OCI-LY7 (cell line): ENCODE measurements around the gene PPM1M.

Source experiments
- EZH2phosphoT487 ChIP-seq: fragments of 200-600 bp; sonication (generic); IDR thresholded peaks from 2 replicates; pipeline ENCODE4 v1.6.1; 2018; ENCODE audit warnings: low read depth, borderline replicate concordance, mild to moderate bottlenecking, mixed run types, antibody characterized with exemption, low read length, moderate library complexity, mixed read lengths
- TF ChIP-seq, protein P1 (sequence below): fragments of 200-600 bp; sonication (generic); conservative IDR thresholded peaks from 2 replicates; pipeline ENCODE4 v1.5.1; 2014; ENCODE audit warnings: mild to moderate bottlenecking, antibody characterized with exemption, low read length, moderate library complexity, mixed read lengths

DNA sequence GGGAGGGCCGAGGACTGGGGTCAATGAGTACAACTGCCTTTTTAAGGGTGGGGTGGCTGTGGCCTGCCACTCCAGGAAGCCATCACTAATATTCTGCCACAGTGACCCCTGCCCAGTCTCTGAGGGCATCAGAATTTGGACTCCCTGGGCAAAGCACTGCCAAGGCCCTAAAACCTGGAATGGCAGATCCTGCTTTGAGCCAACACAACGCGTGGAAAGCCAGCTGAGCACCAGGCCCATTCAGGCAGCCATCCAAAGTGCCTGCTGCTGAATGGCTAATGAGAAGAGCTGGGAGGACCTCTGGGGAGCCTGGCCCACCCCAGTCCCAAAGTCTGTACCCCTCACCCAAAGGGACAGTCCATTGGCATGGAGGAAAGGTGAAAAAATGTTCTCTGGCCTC is 11.6 kb upstream of the PPM1M start:
- TF ChIP-seq, protein P1, sequence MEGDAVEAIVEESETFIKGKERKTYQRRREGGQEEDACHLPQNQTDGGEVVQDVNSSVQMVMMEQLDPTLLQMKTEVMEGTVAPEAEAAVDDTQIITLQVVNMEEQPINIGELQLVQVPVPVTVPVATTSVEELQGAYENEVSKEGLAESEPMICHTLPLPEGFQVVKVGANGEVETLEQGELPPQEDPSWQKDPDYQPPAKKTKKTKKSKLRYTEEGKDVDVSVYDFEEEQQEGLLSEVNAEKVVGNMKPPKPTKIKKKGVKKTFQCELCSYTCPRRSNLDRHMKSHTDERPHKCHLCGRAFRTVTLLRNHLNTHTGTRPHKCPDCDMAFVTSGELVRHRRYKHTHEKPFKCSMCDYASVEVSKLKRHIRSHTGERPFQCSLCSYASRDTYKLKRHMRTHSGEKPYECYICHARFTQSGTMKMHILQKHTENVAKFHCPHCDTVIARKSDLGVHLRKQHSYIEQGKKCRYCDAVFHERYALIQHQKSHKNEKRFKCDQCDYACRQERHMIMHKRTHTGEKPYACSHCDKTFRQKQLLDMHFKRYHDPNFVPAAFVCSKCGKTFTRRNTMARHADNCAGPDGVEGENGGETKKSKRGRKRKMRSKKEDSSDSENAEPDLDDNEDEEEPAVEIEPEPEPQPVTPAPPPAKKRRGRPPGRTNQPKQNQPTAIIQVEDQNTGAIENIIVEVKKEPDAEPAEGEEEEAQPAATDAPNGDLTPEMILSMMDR = no peak
- no peak for TF ChIP-seq EZH2phosphoT487
